Osteocyte (in vitro differentiated cells): ENCODE measurements around the gene STXBP6. TPM values are rescaled to one million over a fixed set of nuclear protein-coding genes. Genes with fewer than 3 reads are reported as not detected.

Experiments used
- DNase-seq: peaks from one replicate; pipeline ENCODE4 v3.0.0; 2021; ENCODE audit warnings: mixed read lengths; ENCODE audit not compliant: unreplicated experiment; ENCODE audit errors: extremely low spot score
- H3K27ac Mint-ChIP-seq: one replicate; pipeline ENCODE4 v1.8.0; 2021; ENCODE audit warnings: mild to moderate bottlenecking, mixed read lengths; ENCODE audit not compliant: unreplicated experiment
- H3K27me3 Mint-ChIP-seq: one replicate; pipeline ENCODE4 v1.8.0; 2021; ENCODE audit warnings: mixed read lengths; ENCODE audit not compliant: unreplicated experiment
- H3K36me3 Mint-ChIP-seq: one replicate; pipeline ENCODE4 v1.8.0; 2021; ENCODE audit warnings: mixed read lengths; ENCODE audit not compliant: unreplicated experiment
- H3K4me1 Mint-ChIP-seq: one replicate; pipeline ENCODE4 v1.8.0; 2021; ENCODE audit warnings: mixed read lengths; ENCODE audit not compliant: unreplicated experiment
- H3K4me3 Mint-ChIP-seq: one replicate; pipeline ENCODE4 v1.8.0; 2021; ENCODE audit warnings: mild to moderate bottlenecking, moderate library complexity, mixed read lengths; ENCODE audit not compliant: unreplicated experiment
- H3K9me3 Mint-ChIP-seq: one replicate; pipeline ENCODE4 v1.8.0; 2021; ENCODE audit warnings: mixed read lengths; ENCODE audit not compliant: unreplicated experiment
- total RNA-seq: library from RNA; stranded (reverse); gene quantifications from 2 replicates; pipeline ENCODE4 v1.2.1, GENCODE V29; 2021
- TF ChIP-seq, protein P1 (sequence below): fragments of 200-600 bp; sonication (generic); IDR thresholded peaks from 2 replicates; pipeline ENCODE4 v1.5.0; 2021; ENCODE audit warnings: antibody characterized with exemption, mild to moderate bottlenecking, moderate library complexity

The STXBP6 gene
- total RNA-seq, 1 donor from 2014 or later = 6.4 TPM

GRCh38 chr14:24952851-24953666, 96.9 kb downstream of the STXBP6 start:
- DNase-seq = no peak
- Mint-ChIP-seq H3K4me3 (no peak overlapping the region), H3K36me3 (no peaks in the 10 kb centered on the region), H3K27ac (no peak overlapping the region), H3K27me3 (no peaks in the 10 kb centered on the region), H3K9me3 (peaks cover 10% of the 10 kb centered on the region), H3K4me1 (peaks cover 45% of the 10 kb centered on the region)
- TF ChIP-seq, protein P1, sequence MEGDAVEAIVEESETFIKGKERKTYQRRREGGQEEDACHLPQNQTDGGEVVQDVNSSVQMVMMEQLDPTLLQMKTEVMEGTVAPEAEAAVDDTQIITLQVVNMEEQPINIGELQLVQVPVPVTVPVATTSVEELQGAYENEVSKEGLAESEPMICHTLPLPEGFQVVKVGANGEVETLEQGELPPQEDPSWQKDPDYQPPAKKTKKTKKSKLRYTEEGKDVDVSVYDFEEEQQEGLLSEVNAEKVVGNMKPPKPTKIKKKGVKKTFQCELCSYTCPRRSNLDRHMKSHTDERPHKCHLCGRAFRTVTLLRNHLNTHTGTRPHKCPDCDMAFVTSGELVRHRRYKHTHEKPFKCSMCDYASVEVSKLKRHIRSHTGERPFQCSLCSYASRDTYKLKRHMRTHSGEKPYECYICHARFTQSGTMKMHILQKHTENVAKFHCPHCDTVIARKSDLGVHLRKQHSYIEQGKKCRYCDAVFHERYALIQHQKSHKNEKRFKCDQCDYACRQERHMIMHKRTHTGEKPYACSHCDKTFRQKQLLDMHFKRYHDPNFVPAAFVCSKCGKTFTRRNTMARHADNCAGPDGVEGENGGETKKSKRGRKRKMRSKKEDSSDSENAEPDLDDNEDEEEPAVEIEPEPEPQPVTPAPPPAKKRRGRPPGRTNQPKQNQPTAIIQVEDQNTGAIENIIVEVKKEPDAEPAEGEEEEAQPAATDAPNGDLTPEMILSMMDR = no peak

GRCh38 chr14:24948261-24948847, 101.6 kb downstream of the STXBP6 start:
- Mint-ChIP-seq H3K36me3 (no peaks in the 10 kb centered on the region), H3K4me3 (no peak overlapping the region), H3K27me3 (peaks cover 2% of the 10 kb centered on the region), H3K9me3 (peaks cover 8% of the 10 kb centered on the region), H3K4me1 (peaks cover 8% of the 10 kb centered on the region), H3K27ac (no peak overlapping the region)
- TF ChIP-seq, protein P1 = no peak
- DNase-seq = no peak

DNA sequence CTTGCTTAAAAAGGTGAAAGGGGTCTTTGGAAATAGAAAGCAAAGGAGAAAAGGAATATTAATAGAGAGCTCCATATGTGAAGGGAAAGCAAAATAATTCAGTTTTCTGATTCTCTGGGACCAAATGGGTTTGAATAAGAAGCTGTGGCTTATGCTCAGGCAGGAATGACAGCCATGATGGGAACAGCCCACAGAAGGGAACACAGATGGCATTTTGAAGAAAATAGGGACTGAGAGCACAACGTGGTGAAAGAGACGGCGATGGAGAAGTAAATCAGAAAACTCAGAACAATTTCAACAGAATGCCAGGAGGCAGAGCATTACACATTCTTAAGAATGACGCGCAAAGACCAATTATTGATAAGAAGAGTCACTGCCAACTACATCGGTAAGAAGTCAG, 102.8 kb downstream of the STXBP6 start:
- TF ChIP-seq, protein P1 = no peak
- no peaks in the 10 kb centered on the region for H3K36me3 Mint-ChIP-seq
- peaks cover 2% of the 10 kb centered on the region for H3K27me3 Mint-ChIP-seq
- H3K9me3 Mint-ChIP-seq = peaks cover 4% of the 10 kb centered on the region
- no peak overlapping the region for H3K27ac Mint-ChIP-seq
- no peak for DNase-seq
- H3K4me3 Mint-ChIP-seq = no peak overlapping the region
- peaks cover 6% of the 10 kb centered on the region for H3K4me1 Mint-ChIP-seq

DNA sequence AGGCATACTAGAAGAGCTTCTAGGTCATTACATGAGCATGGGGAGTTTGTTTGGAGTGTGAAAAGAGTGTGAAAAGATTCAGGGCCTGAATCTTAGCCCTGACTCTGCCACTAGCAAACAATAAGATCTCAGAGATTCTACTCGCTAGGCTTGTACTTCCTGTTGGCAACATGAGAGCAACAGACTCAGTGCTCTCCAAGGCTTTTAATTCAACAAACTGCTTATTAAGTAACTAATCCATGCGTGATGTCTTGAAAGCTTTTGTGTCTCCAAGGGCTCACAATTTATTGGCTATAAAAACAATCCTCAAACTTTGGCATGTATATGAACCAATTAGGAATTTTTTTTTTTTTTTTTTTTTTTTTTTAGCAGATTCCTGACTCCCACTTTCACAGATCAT, 105.1 kb downstream of the STXBP6 start:
- Mint-ChIP-seq H3K36me3 (no peaks in the 10 kb centered on the region), H3K4me3 (no peak overlapping the region), H3K9me3 (peaks cover under 1% of the 10 kb centered on the region), H3K27me3 (peaks cover 2% of the 10 kb centered on the region), H3K27ac (no peak overlapping the region), H3K4me1 (peaks cover 12% of the 10 kb centered on the region)
- no peak for DNase-seq
- TF ChIP-seq, protein P1 = no peak

DNA sequence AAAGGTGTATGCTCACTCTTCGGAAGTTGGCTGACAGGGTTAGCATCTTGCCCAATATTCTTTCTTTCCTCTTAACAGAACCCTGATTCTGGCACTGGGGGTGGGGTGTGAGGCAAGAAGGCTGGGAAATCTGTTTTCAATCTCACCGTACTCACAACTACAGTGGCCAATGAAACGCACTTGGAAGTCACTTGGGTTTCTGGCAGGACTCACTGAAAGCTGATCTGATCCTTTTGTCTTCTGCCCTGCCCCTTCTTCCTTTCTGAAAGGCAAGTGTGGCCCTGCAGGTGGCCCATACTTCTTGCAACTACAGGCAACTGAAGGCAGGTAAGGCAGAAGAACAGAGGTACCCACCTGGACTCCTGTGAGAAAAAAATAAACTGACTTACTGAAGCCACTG, 106.9 kb downstream of the STXBP6 start:
- H3K27me3 Mint-ChIP-seq = peaks cover 2% of the 10 kb centered on the region
- peaks cover 16% of the 10 kb centered on the region for H3K4me1 Mint-ChIP-seq
- H3K27ac Mint-ChIP-seq = no peak overlapping the region
- no peak for DNase-seq
- H3K4me3 Mint-ChIP-seq = no peak overlapping the region
- H3K9me3 Mint-ChIP-seq = no peaks in the 10 kb centered on the region
- H3K36me3 Mint-ChIP-seq = no peaks in the 10 kb centered on the region
- TF ChIP-seq, protein P1 = no peak
